ENCODE results near the gene NTM. TPM values are rescaled to one million over a fixed set of nuclear protein-coding genes. Genes with fewer than 3 reads are reported as not detected.

Gene NTM
- total and polyA plus RNA-seq, 4 experiments from 2014 or later: not detected

- Mint-ChIP-seq H3K27me3 (no peaks in the 10 kb centered on the region), H3K36me3 (no peaks in the 10 kb centered on the region), H3K4me3 (no peak overlapping the region), H3K27ac (no peak overlapping the region), H3K4me1 (no peaks in the 10 kb centered on the region), H3K9me3 (peaks cover 0 to 3% (median 0%) of the 10 kb centered on the region in 8 donors)
- intact Hi-C loops (cut with micrococcal nuclease): no loop called here
- no peaks in the 10 kb centered on the region for H3K27me3 ChIP-seq (ENCODE audit: insufficient read depth, low read length)
- H3K27ac ChIP-seq (ENCODE audit: low read depth, low read length): no peak overlapping the region
- no peaks in the 10 kb centered on the region for H3K36me3 ChIP-seq (ENCODE audit: insufficient read depth, low read length)
- POLR2A ChIA-PET (ENCODE audit: partially characterized antibody): no interaction called here
- no peak overlapping the region for H3K4me3 ChIP-seq (ENCODE audit: low read length in 2 of 2)
- DNase-seq: no peak
- H3K4me1 ChIP-seq (ENCODE audit: insufficient read depth, low read length): no peaks in the 10 kb centered on the region
- CTCF ChIA-PET (ENCODE audit: partially characterized antibody): interaction anchor here (1.2 kb wide), 1 partner anchor 12 kb away, joined by 3 read pairs; no protein-coding TSS in a partner anchor
- H3K9me3 ChIP-seq (ENCODE audit: control insufficient read depth in 1 of 2, low read length in 2 of 2): no peaks in the 10 kb centered on the region
These were observed 914.2 kb downstream of the NTM start for GRCh38 chr11:132284611-132285010.

GRCh38 chr11:132285631-132286030 lies 915.2 kb downstream of the NTM start:
- ChIA-PET POLR2A (ENCODE audit: partially characterized antibody) (no interaction called here), CTCF (ENCODE audit: partially characterized antibody) (no interaction called here)
- intact Hi-C loops (cut with micrococcal nuclease): no loop called here
- H3K4me1 ChIP-seq (ENCODE audit: insufficient read depth, low read length): no peaks in the 10 kb centered on the region
- no peak overlapping the region for H3K27ac ChIP-seq (ENCODE audit: low read depth, low read length)
- Mint-ChIP-seq H3K4me1 (no peaks in the 10 kb centered on the region), H3K27ac (no peak overlapping the region), H3K4me3 (no peak overlapping the region), H3K36me3 (no peaks in the 10 kb centered on the region), H3K27me3 (peaks cover 0 to under 1% of the 10 kb centered on the region in 2 donors), H3K9me3 (peaks cover 0 to 3% (median 0%) of the 10 kb centered on the region in 8 donors)
- H3K36me3 ChIP-seq (ENCODE audit: insufficient read depth, low read length): no peaks in the 10 kb centered on the region
- H3K4me3 ChIP-seq (ENCODE audit: low read length in 2 of 2): no peak overlapping the region
- H3K9me3 ChIP-seq (ENCODE audit: control insufficient read depth in 1 of 2, low read length in 2 of 2): no peaks in the 10 kb centered on the region
- DNase-seq: no peak
- no peaks in the 10 kb centered on the region for H3K27me3 ChIP-seq (ENCODE audit: insufficient read depth, low read length)

GRCh38 chr11:132286106-132286505 lies 915.7 kb downstream of the NTM start:
- ChIA-PET CTCF (ENCODE audit: partially characterized antibody) (no interaction called here), POLR2A (ENCODE audit: partially characterized antibody) (no interaction called here)
- H3K27ac ChIP-seq (ENCODE audit: low read depth, low read length): no peak overlapping the region
- no peaks in the 10 kb centered on the region for H3K36me3 Mint-ChIP-seq
- H3K27me3 ChIP-seq (ENCODE audit: insufficient read depth, low read length): no peaks in the 10 kb centered on the region
- H3K9me3 ChIP-seq (ENCODE audit: control insufficient read depth in 1 of 2, low read length in 2 of 2): no peaks in the 10 kb centered on the region
- DNase-seq: no peak
- H3K4me3 ChIP-seq (ENCODE audit: low read length in 2 of 2): no peak overlapping the region
- H3K4me1 ChIP-seq (ENCODE audit: insufficient read depth, low read length): no peaks in the 10 kb centered on the region
- no peaks in the 10 kb centered on the region for H3K36me3 ChIP-seq (ENCODE audit: insufficient read depth, low read length)
- intact Hi-C loops (cut with micrococcal nuclease): no loop called here
- peaks cover 0 to 3% (median 0%) of the 10 kb centered on the region in 8 donors for H3K9me3 Mint-ChIP-seq
- no peak overlapping the region for H3K4me3 Mint-ChIP-seq
- no peak overlapping the region for H3K27ac Mint-ChIP-seq
- no peaks in the 10 kb centered on the region for H3K4me1 Mint-ChIP-seq
- peaks cover 0 to 3% of the 10 kb centered on the region in 2 donors for H3K27me3 Mint-ChIP-seq

GRCh38 chr11:132288036-132288435 lies 917.6 kb downstream of the NTM start:
- Mint-ChIP-seq H3K27me3 (peaks cover 0 to 10% of the 10 kb centered on the region in 2 donors), H3K36me3 (no peaks in the 10 kb centered on the region), H3K27ac (no peak overlapping the region), H3K4me1 (no peaks in the 10 kb centered on the region), H3K4me3 (no peak overlapping the region), H3K9me3 (peaks cover 0 to 3% (median under 1%) of the 10 kb centered on the region in 8 donors)
- Histone ChIP-seq H3K27me3 (ENCODE audit: insufficient read depth, low read length) (no peaks in the 10 kb centered on the region), H3K27ac (ENCODE audit: low read depth, low read length) (no peak overlapping the region), H3K36me3 (ENCODE audit: insufficient read depth, low read length) (no peaks in the 10 kb centered on the region), H3K4me3 (ENCODE audit: low read length in 2 of 2) (no peak overlapping the region), H3K9me3 (ENCODE audit: control insufficient read depth in 1 of 2, low read length in 2 of 2) (no peaks in the 10 kb centered on the region), H3K4me1 (ENCODE audit: insufficient read depth, low read length) (no peaks in the 10 kb centered on the region)
- ChIA-PET POLR2A (ENCODE audit: partially characterized antibody) (no interaction called here), CTCF (ENCODE audit: partially characterized antibody) (no interaction called here)
- intact Hi-C loops (cut with micrococcal nuclease): no loop called here
- DNase-seq: no peak

GRCh38 chr11:132289590-132290256 lies 919.3 kb downstream of the NTM start:
- peaks cover 0 to 3% (median under 1%) of the 10 kb centered on the region in 8 donors for H3K9me3 Mint-ChIP-seq
- Histone ChIP-seq H3K4me1 (ENCODE audit: insufficient read depth, low read length) (no peaks in the 10 kb centered on the region), H3K4me3 (ENCODE audit: low read length in 2 of 2) (no peak overlapping the region), H3K27me3 (ENCODE audit: insufficient read depth, low read length) (no peaks in the 10 kb centered on the region), H3K36me3 (ENCODE audit: insufficient read depth, low read length) (no peaks in the 10 kb centered on the region), H3K27ac (ENCODE audit: low read depth, low read length) (no peak overlapping the region), H3K9me3 (ENCODE audit: control insufficient read depth in 1 of 2, low read length in 2 of 2) (no peaks in the 10 kb centered on the region)
- H3K27me3 Mint-ChIP-seq: peaks cover 0 to 10% of the 10 kb centered on the region in 2 donors
- ChIA-PET POLR2A (ENCODE audit: partially characterized antibody) (no interaction called here), CTCF (ENCODE audit: partially characterized antibody) (interaction anchor here (1.2 kb wide), 1 partner anchor 9 kb away, joined by 3 read pairs; no protein-coding TSS in a partner anchor)
- no peaks in the 10 kb centered on the region for H3K4me1 Mint-ChIP-seq
- H3K36me3 Mint-ChIP-seq: no peaks in the 10 kb centered on the region
- no peak overlapping the region for H3K4me3 Mint-ChIP-seq
- no peak overlapping the region for H3K27ac Mint-ChIP-seq
- intact Hi-C loops (cut with micrococcal nuclease): no loop called here
- DNase-seq: no peak

GRCh38 chr11:132293586-132293985 lies 923.2 kb downstream of the NTM start:
- H3K27ac ChIP-seq (ENCODE audit: low read depth, low read length): no peak overlapping the region
- Mint-ChIP-seq H3K27me3 (peaks cover 0 to 10% of the 10 kb centered on the region in 2 donors), H3K27ac (no peak overlapping the region), H3K9me3 (peaks cover 0 to 3% (median 0%) of the 10 kb centered on the region in 8 donors), H3K4me1 (no peaks in the 10 kb centered on the region), H3K36me3 (no peaks in the 10 kb centered on the region), H3K4me3 (no peak overlapping the region)
- no peak overlapping the region for H3K4me3 ChIP-seq (ENCODE audit: low read length in 2 of 2)
- CTCF ChIA-PET (ENCODE audit: partially characterized antibody): no interaction called here
- H3K27me3 ChIP-seq (ENCODE audit: insufficient read depth, low read length): no peaks in the 10 kb centered on the region
- intact Hi-C loops (cut with micrococcal nuclease): no loop called here
- DNase-seq: no peak
- POLR2A ChIA-PET (ENCODE audit: partially characterized antibody): no interaction called here
- H3K36me3 ChIP-seq (ENCODE audit: insufficient read depth, low read length): no peaks in the 10 kb centered on the region
- no peaks in the 10 kb centered on the region for H3K4me1 ChIP-seq (ENCODE audit: insufficient read depth, low read length)
- H3K9me3 ChIP-seq (ENCODE audit: control insufficient read depth in 1 of 2, low read length in 2 of 2): no peaks in the 10 kb centered on the region

GRCh38 chr11:132296946-132297610 lies 926.7 kb downstream of the NTM start:
- H3K4me1 Mint-ChIP-seq: no peaks in the 10 kb centered on the region
- no peak overlapping the region for H3K27ac Mint-ChIP-seq
- H3K4me3 ChIP-seq (ENCODE audit: low read length in 2 of 2): no peak overlapping the region
- no peak overlapping the region for H3K4me3 Mint-ChIP-seq
- H3K36me3 Mint-ChIP-seq: no peaks in the 10 kb centered on the region
- ChIA-PET CTCF (ENCODE audit: partially characterized antibody) (no interaction called here), POLR2A (ENCODE audit: partially characterized antibody) (no interaction called here)
- no peaks in the 10 kb centered on the region for H3K27me3 Mint-ChIP-seq
- H3K9me3 ChIP-seq (ENCODE audit: control insufficient read depth in 1 of 2, low read length in 2 of 2): no peaks in the 10 kb centered on the region
- H3K36me3 ChIP-seq (ENCODE audit: insufficient read depth, low read length): no peaks in the 10 kb centered on the region
- intact Hi-C loops (cut with micrococcal nuclease): no loop called here
- no peak overlapping the region for H3K27ac ChIP-seq (ENCODE audit: low read depth, low read length)
- H3K4me1 ChIP-seq (ENCODE audit: insufficient read depth, low read length): no peaks in the 10 kb centered on the region
- DNase-seq: no peak
- no peaks in the 10 kb centered on the region for H3K27me3 ChIP-seq (ENCODE audit: insufficient read depth, low read length)
- peaks cover 0 to 2% (median 0%) of the 10 kb centered on the region in 8 donors for H3K9me3 Mint-ChIP-seq

Measured in CD4-positive, alpha-beta memory T cell (primary cell).